NCI-H187 treated with DMSO at 0.1 percent for 48 hours (cell line): Measurements from ENCODE around the gene WDR77.
A peak's percentile ranks its signal among the peaks of the same experiment; 100 is the strongest.

Experiments
- DNase-seq: peaks from one replicate; lab custom pipeline; 2025; lab: John Stamatoyannopoulos, UW

Gene WDR77

GRCh38 chr1:111448918-111449702, at the start of gene WDR77, which contains the start of gene ATP5PB:
Gene WDR77, minus strand, starts transcription at chr1:111449256. Its CDS starts 87 bp downstream, at chr1:111449169.
Gene ATP5PB, plus strand, starts transcription at chr1:111449464. Its CDS starts 78 bp downstream, at chr1:111449542.
- peak; percentile 89 for DNase-seq

- DNase-seq, result no peak
These were observed 48.5 kb upstream of the WDR77 start for GRCh38 chr1:111497592-111497991.

DNA sequence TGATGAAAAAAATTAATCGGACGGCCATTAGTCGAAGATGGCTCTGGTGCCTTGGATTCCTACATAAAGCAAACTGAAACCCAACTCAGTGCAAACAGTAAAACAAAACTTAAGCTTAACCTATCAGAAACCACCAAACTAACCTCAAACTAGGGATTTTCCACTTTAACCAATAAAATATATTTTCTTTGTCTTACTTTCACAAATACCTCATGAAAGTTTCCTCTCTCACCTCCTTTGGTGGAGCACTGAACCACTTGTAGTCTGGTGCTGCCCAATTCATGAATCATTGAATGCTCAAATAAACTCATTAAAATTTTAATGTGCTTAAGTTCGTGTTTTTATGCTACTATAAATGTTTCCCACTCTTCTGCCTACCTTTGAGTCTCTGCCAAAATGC, 47.3 kb upstream of the WDR77 start:
- no peak for DNase-seq

DNA sequence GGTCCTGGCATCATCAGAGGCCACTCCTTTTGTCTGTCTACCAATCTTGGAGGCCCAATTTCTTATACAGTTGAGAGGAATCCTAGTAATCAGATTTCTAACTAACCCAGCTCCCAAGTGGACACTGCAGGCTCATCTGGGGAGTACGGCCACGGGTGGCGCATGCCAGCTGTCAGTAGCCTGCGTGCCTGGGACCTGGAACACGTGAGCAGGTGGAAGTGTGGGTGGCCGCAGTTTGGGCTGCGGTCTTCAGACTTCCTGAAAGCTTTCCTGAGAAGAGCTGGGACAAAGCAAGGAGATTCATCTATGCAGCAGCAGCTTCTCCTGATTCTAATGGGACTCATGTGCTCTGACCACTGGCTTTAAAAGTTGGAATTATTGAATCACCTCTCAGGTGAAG, 42.0 kb upstream of the WDR77 start:
- DNase-seq, result no peak

DNA sequence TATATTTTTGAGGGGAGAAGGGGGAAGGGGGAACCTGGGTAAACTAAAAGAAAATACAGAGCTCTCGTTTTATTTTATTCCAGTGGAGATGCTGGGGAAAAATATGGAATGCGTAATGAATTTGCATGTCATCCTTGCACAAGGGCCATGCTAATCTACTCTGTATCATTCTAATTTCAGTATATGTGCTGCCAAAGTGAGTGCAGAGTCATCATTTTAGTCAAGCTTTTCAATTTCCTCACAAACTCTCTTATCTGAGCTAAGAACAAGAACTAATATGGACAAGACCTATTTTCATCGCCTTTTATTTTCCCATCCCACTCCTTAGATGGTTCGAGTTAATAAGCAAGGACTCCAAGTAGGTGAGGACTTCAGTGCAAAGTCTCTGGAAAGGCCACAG, 41.2 kb upstream of the WDR77 start:
- DNase-seq, result no peak

GRCh38 chr1:111489604-111490003, 40.5 kb upstream of the WDR77 start:
- DNase-seq, result no peak

DNA sequence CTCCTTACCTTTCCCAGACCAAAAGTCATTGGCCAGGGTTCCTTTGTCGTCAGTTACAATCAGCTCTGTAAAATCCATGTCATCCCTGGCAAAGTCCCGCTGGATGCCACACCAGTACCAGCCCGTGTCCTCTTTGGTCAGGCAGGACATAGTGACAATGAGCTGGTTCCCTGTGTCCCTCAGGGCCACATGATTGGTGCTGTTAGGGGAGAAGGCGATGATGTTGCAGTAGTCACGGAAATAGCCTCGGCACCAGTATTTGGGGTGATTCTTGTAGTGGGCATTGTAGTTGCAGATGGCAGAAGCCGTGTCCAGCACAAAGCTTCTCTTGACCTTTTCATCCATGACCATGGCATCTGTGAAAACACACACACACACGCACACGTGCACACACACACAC, 39.6 kb upstream of the WDR77 start:
- DNase-seq, result no peak

DNA sequence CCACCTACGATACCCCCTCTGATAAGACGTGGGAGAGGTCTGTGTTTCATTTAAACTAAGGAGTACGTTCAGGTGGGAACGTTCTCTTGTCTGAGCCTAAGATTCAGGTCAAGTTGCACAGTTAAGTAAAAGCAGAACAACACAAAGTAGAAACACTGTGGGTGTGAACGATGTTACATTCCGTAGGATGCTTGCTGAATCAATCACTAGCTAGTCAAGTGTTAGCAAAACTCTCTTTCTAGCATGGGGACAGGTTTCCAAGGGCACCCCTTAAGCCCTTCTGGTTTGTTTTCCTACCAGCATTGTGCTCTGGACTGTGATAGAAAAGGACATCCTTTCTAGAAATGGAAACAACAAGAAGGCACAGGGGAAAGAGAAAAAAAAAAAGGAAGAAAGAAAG, 38.1 kb upstream of the WDR77 start:
- DNase-seq, result no peak

DNA sequence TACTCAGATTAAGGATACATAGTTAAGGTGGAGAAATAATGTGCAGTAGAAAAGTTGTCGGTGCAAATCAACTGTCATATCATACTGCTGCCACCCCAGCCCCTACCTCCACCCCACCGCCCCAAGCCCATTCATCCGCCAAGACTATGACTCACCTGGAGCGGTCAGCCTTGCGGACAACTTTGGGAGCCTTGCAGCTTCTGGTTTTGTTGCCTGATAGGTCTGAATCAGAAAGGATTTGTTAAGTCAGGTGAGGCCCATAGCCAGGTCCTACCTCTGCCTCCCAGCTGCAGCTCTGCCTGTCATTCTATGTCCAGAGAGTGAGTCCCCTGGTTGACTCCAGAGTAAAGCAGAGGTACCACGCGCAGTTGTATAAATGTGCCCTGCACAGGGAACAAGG, 37.4 kb upstream of the WDR77 start:
- no peak for DNase-seq

DNA sequence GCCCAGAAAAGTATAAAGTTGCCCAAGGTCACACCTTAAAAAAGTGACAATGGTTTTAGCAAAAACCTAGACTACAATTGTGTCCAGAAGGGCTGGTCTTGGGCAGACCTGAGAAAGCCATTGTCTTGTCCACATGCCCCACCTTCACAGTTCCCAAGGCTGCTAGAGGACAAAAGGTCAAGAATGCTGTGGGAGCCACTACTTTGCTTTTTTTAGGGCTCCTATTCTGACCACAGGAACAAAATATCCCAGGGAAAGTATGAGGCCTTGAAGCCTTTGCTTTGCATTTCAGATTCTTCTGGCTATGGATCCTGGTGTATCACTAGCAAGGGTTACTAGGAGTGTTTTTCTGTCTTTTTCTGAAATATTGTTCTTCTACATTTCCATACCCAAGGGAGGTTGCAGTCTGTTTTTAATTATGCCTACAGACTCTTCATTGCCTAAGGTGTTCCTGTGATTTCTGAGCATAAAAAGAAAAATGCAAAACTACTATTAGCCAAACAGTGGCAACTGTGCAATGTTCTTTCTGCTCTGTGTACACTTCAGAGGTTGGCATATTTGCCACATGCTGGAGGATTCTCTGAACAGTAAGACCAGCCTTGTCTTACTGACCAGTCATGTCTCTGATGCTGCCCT, 35.5 kb upstream of the WDR77 start:
- no peak for DNase-seq

DNA sequence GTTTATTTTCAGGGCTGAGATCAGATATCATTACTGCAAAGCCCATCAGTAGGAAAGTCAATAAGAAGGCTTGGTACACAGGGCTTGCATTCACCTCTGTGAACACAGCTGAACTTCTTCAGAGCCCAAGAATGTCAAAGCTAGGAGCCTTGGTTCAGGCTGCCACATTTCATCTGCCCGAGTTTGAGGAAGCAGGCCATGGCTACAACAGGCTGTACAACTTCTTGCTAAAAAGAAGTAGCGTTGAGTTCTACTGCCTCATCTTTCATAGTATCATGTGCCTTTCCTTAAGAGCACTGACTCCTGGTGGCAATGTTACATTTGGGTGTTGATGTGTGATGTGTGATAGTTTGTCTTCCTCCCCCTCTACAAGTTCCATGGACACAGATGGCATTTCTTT, 34.8 kb upstream of the WDR77 start:
- no peak for DNase-seq

DNA sequence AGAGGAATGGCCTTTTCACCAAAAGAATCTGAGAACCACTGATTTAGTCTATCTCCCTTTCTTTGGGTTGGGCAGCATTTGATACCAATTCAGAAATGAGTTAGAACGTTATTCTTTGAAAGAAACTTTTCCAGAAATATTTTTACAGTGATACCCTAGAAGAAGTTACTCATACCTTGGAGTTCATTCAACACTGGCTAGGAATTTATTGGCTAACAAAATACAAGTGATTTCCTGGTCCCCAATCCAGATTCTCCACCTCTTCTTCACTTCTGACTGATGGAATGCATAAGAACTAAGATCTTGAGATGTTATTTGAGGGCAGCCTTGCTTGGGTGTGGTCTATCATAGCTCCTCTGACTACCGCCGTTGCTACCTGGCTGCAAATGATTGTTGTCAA, 34.1 kb upstream of the WDR77 start:
- DNase-seq, result no peak

DNA sequence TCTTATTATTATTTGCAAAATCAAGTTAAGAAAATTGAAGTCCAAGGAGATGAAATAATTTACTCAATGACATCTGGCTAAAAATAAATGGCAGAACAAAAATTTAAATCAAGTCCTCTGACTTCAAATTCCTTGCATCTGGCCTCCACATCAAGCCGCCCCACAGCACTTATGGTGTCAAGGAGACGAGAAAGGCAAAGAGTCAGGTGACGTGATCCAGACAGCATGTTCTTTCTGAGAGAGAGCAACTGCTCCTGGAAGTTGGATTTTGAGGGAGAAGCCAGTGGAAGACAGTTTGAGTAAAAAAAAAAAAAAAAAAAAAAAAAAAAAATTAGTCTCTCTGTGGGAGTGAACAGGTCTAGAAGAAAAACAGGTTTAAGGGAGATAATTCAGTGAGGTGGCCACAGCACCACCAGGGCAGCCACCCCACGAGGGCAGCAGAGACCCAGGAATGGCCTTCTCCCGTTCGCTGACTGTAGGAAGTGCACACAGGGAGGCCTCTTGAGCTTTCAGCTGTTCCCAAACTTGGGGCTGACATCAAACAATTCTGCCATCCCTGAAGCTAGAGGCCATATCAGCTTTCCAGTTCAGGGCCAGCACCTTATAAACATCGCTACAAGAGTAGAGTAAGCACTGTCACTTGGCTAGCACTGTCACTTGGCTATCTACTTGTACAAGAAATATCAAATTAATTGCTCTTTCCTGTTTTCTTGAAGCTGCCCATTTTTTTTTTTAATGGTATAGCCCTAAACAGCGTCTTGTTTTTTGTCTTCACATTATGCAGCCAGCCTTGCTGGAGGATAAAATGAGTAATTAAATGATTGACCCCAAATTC, 32.5 kb upstream of the WDR77 start:
- DNase-seq, result no peak

GRCh38 chr1:111480674-111481073, 31.6 kb upstream of the WDR77 start:
- DNase-seq, result no peak

GRCh38 chr1:111476761-111477309, 27.8 kb upstream of the WDR77 start:
- DNase-seq, result no peak

GRCh38 chr1:111476214-111476613, 27.2 kb upstream of the WDR77 start:
- no peak for DNase-seq

DNA sequence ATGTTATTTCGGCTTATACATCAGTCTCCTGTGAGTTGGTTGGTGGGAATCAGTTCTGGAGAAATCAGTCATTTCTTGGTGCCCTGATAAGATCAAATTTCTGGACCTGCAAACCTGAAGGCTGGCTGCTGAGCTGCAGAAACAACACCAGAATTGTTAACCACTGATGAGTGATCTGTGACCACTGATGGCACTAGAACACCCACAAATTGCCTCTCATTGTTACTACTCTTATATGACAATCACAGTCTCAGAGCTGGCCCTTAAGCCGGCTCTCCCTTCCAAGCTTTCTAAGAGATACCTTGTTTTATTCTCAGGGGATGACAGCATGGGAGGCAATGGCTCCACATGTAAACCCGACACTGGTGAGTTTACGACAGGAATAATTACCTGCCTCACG, 26.6 kb upstream of the WDR77 start:
- peak; percentile 18 for DNase-seq

DNA sequence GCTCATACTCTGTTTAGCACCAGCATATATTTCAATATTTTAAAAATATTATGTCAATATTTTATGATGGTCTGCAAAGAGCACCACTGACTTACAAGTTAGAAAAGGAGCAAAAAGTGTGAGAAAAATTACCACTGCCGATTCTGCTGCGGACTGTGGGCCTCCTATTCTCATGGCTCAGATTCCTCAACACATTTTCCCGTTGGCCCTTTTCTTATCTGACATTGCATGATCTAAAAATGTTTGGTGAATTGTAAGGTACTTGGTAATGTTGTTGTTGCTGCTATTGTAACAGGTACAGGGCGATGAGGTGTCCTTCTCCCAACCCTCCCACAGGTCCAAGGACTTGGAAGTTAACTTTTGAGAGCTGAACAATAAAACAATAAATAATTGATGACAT, 25.5 kb upstream of the WDR77 start:
- DNase-seq, result no peak

GRCh38 chr1:111474106-111474505, 25.1 kb upstream of the WDR77 start:
- DNase-seq, result no peak

GRCh38 chr1:111471538-111471937, 22.5 kb upstream of the WDR77 start:
- no peak for DNase-seq

DNA sequence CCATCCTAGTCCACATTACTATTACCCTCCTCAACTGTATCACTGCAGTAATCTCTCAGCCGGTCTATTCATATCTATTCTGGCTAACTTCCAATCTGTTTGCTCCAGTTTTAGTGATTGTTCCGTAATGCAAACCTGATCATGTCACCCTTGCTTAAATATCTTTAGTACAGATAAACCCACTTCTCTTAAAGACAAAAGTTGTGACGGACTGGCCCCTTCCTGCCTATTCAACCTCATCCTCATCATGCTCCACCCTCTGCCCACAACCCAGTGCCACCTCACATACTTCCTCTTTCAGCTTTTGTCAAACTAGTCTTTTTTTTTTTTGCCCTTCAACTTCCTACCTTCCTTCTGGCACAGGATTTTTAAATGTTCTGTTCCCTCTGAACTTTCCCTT, 22.0 kb upstream of the WDR77 start:
- DNase-seq, result no peak

DNA sequence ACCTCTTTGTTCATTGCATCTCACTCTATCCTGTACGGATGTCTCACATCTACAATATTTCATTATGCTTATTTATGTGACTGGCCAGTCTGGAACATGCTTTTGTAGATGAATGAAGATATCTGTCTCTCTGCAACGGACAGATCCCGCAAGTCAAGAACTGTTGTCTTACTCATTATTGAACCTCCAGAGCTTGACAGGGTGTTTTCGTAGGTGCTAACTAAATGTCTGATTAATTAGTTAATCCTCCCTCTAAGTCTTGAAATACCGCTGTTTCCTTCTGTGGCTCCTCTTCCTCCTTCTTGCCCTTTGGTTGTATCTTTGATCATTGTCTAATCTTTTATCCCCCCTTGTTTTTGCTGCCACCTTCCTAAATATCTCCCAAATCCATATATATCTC, 21.5 kb upstream of the WDR77 start:
- no peak for DNase-seq

- no peak for DNase-seq
These were observed 20.5 kb upstream of the WDR77 start for GRCh38 chr1:111469539-111469938.
